AG04450 (cell line): Measurements from ENCODE around the gene GID8. TPM values are rescaled to one million over a fixed set of nuclear protein-coding genes. Genes with fewer than 3 reads are reported as not detected.

ENCODE experiments used
- CTCF ChIA-PET: fragments of 300-600, 350-600 bp; formaldehyde crosslinking; extraction: SDS; loops from one replicate; lab custom pipeline; 2022; ENCODE audit warnings: antibody characterized with exemption, inconsistent platforms; lab: Charles Lee
- POLR2A ChIA-PET: fragments of 350-600 bp; formaldehyde crosslinking; extraction: SDS; loops from one replicate; lab custom pipeline; 2021; ENCODE audit warnings: antibody characterized with exemption, inconsistent platforms; lab: Yijun Ruan, JAX
- DNase-seq: peaks from one replicate; pipeline ENCODE4 v3.0.0-alpha.2; 2011; ENCODE audit warnings: low read depth, low spot score
- H3K27ac ChIP-seq: one replicate; pipeline ENCODE4 v1.5.1; 2012; ENCODE audit warnings: low read depth, low read length, control low read depth
- H3K27me3 ChIP-seq: one replicate; pipeline ENCODE4 v1.6.0; 2012; ENCODE audit warnings: low read length; ENCODE audit not compliant: control insufficient read depth, insufficient read depth
- H3K4me3 ChIP-seq: 2 replicates; pipeline ENCODE4 v1.5.1; 2011; ENCODE audit warnings: mild to moderate bottlenecking, low read depth, low read length, control low read depth
- H3K9me3 ChIP-seq: 2 replicates; pipeline ENCODE4 v1.5.1; 2012; ENCODE audit warnings: low read length; ENCODE audit not compliant: control insufficient read depth, insufficient read depth
- CTCF ChIP-seq: IDR thresholded peaks from 2 replicates; pipeline ENCODE4 v1.5.1; 2011; ENCODE audit warnings: low read depth, low read length, control low read depth, inconsistent platforms
- polyA plus RNA-seq: library from polyadenylated mRNA; depleted of rRNA; stranded (reverse); fragments of >200 nt; gene quantifications from 2 replicates; pipeline ENCODE4 v1.2.3, GENCODE V29; 2011

Gene GID8
- polyA plus RNA-seq, 1 experiment: 24.4 TPM

- CTCF ChIA-PET: interaction anchor here (1.0 to 2.2 kb wide), 2 partner anchors 15 to 17 kb away, joined by 4 to 12 read pairs; no protein-coding TSS in a partner anchor
- Histone ChIP-seq H3K27ac (no peak overlapping the region), H3K27me3 (no peaks in the 10 kb centered on the region), H3K9me3 (no peaks in the 10 kb centered on the region; the same call in 1 of the 2 replicates), H3K4me3 (no peak overlapping the region)
- no peak for DNase-seq
- POLR2A ChIA-PET: no interaction called here
- no peak for TF ChIP-seq CTCF
These were observed 17.8 kb downstream of the GID8 start for GRCh38 chr20:62955519-62956386.

- CTCF ChIA-PET: interaction anchor here (0.8 to 2.2 kb wide), 2 partner anchors 14 to 16 kb away, joined by 4 to 12 read pairs; no protein-coding TSS in a partner anchor
- POLR2A ChIA-PET: interaction anchor here (0.8 kb wide), 1 partner anchor 19 kb away, joined by 3 read pairs; the partner anchor contains the start of gene GID8
- TF ChIP-seq CTCF: no peak
- Histone ChIP-seq H3K4me3 (no peak overlapping the region), H3K9me3 (no peaks in the 10 kb centered on the region; the same call in 1 of the 2 replicates), H3K27ac (no peak overlapping the region), H3K27me3 (no peaks in the 10 kb centered on the region)
- DNase-seq: no peak
These were observed 18.6 kb downstream of the GID8 start for GRCh38 chr20:62956387-62957135.

GRCh38 chr20:62957136-62958117 lies 19.5 kb downstream of the GID8 start:
- ChIA-PET CTCF (interaction anchor here (0.8 kb wide), 1 partner anchor 13 kb away, joined by 4 read pairs; no protein-coding TSS in a partner anchor), POLR2A (interaction anchor here (0.8 kb wide), 1 partner anchor 20 kb away, joined by 3 read pairs; the partner anchor contains the start of gene GID8)
- no peak for TF ChIP-seq CTCF
- no peaks in the 10 kb centered on the region for H3K27me3 ChIP-seq
- no peak overlapping the region for H3K4me3 ChIP-seq
- DNase-seq: no peak
- no peaks in the 10 kb centered on the region; the same call in 1 of the 2 replicates for H3K9me3 ChIP-seq
- H3K27ac ChIP-seq: no peak overlapping the region

- ChIA-PET POLR2A (no interaction called here), CTCF (no interaction called here)
These were observed 20.6 kb downstream of the GID8 start for GRCh38 chr20:62958388-62959100.

More at GRCh38 chr20:62958388-62959100, 20.6 kb downstream of the GID8 start:
- no peak overlapping the region for H3K27ac ChIP-seq
- no peaks in the 10 kb centered on the region for H3K27me3 ChIP-seq
- DNase-seq: no peak
- H3K4me3 ChIP-seq: no peak overlapping the region
- H3K9me3 ChIP-seq: no peaks in the 10 kb centered on the region; the same call in 1 of the 2 replicates
- TF ChIP-seq CTCF: no peak
